GM18870 (cell line): ENCODE data around the gene NOX5.

Source experiments
- ATAC-seq: cut with Tn5 transposase; IDR thresholded peaks from one replicate; pipeline ENCODE4 v1.9.1; 2021; ENCODE audit warnings: moderate library complexity; ENCODE audit not compliant: unreplicated experiment

Gene NOX5

DNA sequence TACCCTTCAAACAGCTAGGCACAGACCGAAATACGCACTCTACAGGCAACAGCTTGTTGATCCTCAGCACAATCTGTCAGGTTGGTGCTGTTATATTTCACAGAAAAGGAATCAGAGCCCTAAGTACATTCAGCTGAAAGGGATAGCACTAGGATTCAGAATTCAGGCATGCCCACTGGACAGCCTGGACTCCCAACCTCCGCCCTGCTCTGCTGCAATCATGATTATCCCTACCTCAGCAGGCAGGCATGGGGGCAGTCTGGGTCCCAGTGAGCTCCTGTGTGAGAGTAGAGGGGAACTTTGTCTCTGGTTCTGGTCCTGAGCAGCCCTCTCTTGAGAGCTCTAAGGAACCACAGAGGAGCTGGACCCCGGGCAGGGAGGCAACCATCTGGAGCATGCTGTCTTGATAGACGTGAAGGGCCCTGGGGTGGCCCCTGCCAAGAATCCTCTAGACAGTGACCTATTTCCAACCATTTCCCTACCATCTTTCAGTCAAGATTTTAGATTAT is 23.4 kb upstream of the NOX5 start:
- ATAC-seq, result no peak

DNA sequence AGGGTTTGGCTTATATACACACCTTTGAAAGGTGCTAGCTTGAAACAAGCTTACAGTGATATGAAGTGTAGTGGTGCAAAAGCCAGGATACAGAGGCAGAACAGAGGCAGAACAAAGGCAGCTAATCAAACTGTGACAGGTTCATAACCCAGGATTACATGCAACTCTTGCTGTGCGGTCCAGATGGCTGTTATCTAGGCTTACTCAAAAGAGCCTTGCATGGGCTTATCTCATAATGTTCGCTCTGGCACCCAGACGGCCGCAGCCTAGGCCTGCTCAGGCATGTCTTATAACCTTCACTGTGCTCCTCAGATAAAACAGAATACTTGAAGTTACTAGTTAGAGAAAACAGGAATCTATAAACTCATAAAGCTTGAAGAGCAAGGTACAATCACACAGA is 22.8 kb upstream of the NOX5 start:
- no peak for ATAC-seq

DNA sequence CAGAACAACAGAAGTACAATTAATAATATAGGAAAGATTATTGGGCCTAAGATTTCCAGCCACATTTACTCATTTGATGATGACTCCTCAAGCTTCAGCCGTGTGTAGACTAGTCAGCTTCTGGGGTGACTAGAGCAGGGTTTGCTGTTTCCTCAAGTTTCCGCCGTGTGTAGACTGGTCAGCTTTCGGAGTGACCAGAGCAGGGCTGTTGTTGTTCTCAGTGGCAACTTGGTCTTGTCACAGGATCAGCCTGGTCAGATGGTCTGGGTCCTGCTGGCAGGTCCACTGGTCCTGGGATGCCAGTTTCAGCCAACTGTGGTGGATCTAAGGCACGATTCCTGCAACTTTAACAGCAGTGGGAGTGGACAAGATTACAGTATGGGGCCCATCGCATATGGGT is 21.8 kb upstream of the NOX5 start:
- ATAC-seq, result no peak

DNA sequence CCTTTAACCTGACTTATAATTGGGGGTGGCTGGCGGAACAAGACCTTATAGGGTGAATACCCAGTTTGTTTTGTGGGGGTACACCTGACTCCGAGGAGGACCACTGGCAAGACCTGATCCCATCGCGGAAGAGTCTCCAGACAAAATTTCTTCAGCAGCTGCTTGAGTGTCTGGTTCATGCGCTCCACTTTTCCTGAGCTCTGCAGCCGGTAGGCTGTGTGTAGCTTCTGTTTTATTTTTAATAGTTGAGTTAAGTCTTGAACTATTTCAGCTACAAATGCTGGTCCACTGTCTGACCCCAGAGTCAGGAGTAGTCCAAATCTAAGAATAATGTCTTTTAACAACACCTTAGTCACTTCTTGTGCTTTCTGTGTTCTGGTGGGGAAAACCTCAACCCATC is 21.2 kb upstream of the NOX5 start:
- no peak for ATAC-seq

DNA sequence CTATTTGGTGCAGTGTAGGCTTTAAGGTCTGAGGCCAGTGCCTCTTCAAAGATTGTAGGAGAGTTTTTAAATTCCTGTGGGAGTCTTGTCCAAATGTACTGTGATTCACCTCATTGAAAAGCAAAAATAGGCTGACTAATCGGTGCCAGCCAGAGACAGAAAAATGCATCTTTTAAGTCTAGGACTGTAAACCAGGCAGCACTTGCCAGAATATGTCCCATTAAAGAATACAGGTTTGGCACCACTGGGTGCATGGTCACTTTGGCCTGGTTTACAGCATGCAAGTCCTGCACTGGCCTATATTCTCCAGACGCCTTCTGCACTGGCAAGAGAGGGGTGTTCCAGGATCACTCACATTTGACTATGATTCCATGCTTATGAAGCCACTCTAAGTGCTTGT is 20.3 kb upstream of the NOX5 start:
- ATAC-seq, result no peak

DNA sequence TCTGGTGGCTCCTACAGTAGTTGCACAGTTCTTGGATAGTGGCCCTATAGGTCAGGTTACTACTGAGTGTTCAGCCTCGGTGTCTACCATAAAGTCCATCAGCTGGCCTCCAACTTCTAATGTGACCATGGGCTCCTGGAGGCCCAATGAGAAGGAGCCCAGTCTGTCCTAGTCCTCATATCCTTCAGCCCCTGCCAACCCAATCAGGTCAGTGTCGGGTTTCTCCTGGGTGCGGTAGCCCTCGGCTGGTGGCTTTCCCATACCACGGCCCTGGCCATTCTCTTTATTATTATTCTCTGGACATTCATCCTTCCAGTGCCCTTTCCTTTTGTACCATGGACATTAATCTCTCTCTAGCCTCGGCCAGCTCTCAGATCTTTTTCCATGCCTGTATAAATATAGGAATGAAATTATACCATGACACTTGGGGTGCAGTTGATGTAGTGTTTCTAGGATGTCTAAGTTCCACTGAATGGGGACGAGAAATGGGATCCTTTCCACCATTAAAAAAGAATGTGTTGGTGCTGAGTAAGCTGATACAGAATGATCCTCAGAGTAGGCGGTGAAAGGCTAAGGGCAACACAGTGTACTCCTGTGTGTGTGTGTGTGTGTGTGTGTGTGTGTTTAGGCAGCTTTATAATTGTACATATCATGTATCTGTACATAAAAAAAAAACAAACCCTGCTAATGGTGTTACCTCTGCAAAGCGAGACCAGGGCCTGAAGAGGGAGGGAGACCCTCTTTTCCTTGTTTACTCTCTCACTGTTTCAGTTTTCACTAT is 19.3 kb upstream of the NOX5 start:
- no peak for ATAC-seq

DNA sequence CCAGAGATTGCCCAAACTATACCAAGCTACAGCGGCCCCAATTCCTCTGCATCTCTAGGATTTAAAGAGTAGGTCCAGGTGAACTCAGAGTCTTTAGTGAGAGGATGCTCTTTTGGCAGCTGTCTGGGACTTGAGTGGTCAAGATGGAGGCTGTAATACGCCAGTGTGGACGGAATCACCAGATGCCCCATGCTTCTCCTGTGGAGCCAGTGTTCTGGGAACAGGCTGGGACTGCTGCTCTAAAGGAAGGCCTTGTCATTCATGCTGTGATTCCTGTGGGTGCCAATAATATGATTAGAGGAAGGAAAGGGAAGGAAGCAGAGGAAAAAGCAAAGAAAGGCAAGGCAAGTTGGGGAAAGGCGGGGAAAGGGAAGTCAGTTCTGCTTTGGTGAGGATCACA is 17.4 kb upstream of the NOX5 start:
- no peak for ATAC-seq

DNA sequence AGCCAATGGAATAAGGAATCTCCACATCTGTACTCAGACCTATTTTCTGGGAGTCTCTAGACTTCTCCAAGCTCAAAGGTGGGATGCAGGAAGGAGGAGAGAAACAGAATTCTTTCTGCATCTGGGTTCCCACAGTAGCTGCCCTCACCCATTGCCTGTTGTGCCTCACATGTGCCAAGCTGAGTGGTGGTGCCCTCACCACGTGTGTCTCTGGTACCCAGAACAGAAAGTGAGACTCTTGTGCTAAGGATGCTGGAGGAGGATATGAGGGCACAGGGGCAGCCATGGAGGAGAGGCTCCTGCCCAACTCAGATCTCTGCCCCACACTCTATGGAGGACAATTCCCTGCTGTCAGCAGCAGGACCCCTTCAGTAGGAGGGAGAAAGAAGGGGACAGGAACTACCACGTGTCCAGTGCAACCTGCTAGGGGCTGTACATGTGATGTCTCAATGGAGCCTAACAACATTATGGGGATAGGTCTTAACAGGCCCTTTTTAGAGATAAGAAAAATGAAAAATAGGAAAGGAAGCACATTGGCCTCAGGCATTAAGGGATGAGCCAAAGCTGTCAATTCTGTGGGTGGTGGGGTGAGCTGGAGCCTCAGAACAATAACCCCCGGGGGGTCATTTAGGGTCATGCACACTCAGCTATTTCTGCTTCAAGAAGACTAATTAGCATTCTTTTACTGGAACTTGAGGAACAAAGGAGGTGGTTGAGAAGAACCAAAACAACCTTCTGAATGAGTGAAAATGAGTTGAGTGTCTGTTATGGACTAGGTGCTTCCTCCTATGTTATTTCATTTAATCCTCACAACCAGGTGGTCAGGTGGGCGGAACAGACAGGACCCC is 16.3 kb upstream of the NOX5 start:
- no peak for ATAC-seq

DNA sequence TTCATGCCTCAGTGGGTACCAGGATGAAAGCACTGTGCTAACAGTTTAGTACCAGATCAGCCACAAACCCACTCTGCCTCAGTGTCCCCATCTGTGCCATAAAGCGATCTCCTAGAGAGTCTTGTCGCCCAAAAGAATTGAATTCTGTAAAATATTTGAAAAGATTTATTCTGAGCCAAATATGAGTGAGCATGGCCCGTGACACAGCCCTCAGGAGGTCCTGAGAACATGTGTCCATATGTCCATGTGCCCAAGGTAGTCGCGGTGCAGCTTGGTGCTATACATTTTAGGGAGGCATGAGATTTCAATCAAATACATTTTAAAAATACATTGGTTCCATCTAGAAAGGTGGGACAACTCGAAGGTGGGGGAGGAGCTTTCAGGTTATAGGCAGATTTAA is 15.4 kb upstream of the NOX5 start:
- ATAC-seq, result no peak

DNA sequence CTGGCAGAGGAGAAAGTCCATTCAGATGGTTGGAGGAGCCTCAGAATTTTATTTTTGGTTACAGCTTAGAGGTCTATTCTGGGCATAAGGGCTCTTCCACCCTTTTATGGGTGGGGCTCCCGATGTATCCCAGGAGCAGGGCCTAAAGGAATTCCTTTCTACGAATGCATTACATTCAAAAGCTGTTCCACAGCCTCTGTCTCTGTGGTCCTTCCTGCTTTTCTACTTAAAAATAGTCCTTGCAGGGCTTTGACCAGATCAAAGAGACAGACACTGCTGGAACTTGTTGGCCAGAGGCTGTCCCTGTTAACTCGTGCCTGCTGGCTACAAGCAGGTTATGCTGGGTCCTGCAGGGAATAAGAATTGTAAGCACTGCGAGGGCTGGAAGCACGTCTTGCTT is 14.4 kb upstream of the NOX5 start:
- ATAC-seq, result no peak

DNA sequence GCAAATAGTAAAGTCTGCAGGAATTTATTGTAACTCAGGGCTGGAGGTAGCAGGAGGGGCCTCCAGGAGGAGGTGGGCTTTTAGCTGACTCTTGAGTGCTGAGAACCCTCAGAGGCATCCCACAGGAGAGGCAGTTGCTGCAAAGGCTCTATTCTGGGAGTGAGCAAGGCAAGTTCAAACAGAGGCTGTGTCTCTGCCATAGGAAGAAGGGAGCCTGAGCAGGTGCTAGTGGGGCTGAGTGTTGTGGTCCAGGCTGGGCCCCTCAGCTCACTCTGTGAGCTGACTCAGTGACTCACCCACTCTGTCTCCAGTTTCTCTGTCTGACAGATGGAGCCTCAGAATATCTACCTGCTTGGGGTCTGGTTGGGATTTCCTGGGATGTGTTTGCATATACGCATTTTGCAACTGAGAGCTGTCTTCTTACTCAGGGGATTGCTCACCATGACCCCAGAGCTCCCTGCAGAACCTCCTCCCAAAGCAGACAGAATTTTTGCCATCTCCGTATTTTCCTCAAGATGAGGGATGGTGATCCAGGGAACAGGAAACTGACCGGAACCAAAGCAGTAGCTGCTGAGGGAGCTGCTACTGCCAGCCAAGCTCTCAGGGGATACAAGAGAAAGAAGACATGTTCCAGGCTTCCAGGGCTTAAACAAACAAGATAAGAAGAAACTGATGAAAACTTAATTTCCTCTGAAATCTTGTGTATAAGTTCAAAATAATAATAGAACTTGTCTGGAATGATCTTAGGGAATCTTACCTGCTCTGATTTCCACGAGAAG is 13.6 kb upstream of the NOX5 start:
- no peak for ATAC-seq

DNA sequence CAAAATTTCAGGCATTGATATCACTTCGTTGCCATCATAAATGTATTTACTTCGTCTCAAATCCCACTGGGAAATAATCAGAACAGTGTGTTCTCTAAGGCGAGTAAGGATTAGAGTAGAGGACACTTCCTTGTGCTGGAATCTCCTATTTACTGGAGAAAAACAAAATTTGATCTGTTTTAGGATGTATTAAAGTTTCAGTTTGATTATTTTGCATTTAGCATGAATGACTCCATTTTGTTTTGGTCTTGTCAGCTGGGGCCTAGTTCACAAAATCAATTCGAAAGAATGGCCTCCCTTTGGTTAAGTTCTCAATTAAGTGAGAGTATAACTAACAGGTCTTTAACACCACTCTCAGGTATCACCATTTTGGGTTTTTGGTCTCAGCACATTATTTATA is 11.7 kb upstream of the NOX5 start:
- ATAC-seq, result no peak

DNA sequence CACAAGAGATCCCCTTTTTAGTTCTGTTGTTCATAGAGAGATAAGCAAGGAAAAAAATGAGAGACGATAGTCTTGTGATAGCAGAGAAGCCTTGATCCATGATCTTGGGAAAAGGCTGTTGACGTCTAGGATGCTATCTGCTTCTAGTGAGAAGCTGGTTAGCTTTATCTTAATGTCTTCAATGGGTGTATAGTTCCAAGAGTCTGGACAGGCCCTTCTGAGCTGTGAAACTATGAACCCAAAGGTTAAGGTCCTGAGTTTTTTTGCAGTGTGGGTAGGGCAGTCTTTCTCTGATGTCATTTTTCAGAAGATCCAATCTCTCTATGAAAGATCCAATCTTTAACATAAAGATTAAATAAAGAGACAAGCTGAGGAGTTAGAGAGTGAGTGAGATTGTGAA is 10.5 kb upstream of the NOX5 start:
- no peak for ATAC-seq

DNA sequence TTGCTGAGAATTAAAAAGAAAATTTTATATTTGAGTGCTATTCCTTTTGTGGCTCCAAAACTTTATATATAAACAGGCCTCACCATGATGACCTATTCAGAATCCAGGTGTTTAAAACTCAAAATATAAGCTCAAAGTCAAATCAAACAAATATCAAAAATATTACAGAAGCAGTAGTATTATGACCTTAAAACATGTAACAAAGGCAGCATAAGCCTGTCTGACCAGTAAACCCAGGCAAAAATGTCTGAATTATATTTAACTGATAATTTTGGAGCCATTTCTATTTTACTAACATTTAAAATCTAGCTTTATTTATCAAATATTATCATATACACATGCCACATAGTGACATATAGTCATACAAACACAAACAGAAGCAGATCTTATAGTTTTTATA is 6.4 kb upstream of the NOX5 start:
- ATAC-seq, result no peak

DNA sequence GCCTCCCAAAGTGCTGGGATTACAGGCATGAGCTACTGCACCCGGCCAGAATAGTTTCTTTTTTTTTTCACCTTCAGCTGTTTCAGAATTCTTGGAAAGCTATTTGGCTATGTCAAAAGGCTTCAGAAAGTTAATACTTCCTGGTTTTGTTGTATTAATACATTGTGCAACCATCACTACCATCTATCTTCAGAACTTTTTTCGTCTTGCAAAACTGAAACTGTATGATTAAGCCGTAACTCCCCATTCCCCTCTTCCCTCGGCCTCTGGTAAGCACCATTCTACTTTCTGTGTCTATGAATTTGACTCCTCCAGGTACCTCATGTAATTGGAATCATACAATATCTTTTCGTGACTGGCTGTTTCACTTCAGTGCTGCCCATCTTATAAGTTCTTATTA is 5.2 kb upstream of the NOX5 start:
- no peak for ATAC-seq

DNA sequence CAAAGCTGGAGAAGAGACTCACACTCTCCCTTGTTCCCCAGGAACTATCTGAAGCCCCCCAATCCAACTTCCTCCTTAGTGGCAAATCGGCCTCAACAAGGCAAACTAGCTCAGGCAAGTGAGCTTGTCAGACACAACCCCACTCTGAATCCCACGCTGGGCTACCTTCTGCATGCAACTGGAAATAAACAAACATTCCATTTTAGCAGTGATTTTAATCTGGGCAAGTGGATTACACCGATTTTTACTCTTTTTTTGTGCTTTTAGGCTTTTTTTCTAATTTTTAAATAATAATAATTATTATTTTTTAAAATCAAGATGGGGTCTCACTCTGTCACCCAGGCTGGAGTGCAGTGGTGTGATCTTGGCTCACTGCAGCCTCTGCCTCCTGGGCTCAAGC is 2.9 kb upstream of the NOX5 start:
- no peak for ATAC-seq

DNA sequence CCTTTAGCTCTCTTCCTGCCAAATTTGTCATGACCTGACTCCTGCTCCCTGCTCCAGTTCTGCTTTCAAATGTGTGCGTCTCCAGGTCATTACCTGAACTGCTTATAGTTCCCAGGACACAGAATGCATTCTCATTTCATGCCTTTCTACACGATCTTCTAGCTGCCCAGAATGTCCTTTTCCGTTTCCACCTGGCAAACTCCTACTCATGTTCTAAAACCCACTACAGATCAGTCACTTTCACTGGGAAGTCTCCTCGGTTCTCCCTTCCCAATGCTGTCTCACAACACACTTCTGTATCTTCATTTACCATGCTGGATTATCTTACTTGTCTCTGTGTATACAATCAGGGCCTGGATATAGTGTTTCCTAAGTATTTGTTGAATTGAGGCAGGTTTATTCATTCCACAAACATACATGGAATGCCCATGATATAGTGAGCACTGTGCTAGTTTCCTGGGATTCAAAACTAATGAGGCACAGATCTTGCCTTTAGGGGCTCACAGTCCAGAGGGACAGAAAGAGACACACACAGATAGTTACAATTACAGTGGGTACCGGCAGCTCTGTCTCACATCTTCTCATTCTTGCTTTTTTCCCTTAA is 1.6 kb upstream of the NOX5 start:
- no peak for ATAC-seq

DNA sequence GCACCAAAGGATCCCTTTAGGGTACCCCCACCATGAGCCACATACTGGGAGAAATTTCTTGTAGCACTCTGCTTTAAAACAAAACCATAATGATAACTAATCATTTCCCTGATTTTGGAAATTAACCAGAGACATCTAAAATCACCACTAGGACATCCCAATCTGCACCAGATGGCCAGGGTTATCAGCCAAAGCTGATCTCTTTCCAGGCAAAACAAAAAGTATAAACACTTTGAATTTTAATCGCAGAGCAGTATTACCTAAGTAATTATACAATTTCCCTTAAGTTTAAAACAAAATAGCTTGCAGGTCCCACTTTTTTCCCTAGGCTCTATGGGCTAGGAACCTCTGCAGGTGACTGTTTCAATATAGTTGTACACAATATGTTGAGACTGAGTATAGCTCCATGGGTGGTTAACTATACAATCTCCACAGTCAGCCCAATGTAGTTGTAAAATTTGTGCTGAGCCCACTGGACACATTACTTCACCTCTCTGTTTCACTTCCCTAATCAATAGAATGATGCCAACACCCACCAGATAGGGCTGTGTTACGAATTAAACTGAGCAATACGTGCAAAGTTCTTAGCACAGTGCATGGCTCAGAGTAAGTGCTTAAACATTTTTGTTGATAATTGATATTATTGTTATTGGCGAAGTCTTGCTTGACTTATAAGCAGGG is 629 bp upstream of the NOX5 start:
- no peak for ATAC-seq

DNA sequence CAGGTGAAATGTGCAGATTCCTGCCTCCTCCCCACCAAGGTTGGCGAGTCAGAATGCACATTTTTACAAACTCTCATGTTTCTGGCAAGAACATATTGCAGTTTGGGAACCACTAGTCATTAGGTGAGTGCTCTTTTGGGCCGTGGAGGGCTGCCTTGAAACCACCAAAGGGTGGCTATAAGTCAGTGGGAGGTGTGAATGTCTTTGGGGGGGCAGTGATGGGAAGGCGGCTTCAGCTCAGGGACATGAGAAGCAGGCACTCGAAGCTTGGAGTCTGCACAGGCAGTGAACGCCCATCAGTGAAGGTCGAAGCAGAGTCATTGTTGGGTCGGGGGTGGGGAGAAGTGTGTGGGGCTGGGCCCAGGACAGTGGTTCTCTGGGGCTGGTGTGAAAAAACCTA is 1.1 kb downstream of the NOX5 start:
- ATAC-seq, result no peak

DNA sequence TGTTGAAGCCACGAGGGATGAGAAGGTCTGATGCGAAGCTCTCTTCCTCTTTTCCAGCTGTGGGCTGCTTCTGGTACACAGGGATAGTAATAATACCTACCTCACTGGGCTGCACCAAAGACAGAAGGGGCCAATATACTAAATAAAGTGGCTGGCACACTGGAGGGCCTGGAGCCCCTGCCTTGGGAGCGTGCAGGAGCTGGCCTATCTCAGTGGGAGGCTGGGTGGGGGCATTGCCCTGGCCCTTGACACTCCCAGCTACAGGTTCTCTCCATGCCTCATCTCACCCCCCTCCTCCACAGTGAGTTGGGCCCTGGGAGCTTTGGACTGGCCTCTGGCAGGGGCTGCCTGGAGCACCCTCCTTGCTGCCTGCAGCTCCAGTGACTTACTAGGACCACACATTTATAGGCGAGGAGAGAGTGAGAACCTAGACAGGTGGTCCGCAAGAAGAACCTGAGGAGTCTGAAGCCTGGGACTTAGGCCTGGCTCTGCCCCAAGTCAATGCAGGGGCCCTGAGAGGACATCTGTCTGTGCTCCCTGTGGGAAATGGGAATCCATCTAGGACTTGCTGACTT is 1.6 kb downstream of the NOX5 start:
- no peak for ATAC-seq
